SW480 (cell line): Measurements from ENCODE around the gene FLNB.

Experiments used
- DNase-seq: peaks from one replicate; pipeline ENCODE4 v3.0.0-alpha.2; 2016; ENCODE audit warnings: low spot score

FLNB gene

DNA sequence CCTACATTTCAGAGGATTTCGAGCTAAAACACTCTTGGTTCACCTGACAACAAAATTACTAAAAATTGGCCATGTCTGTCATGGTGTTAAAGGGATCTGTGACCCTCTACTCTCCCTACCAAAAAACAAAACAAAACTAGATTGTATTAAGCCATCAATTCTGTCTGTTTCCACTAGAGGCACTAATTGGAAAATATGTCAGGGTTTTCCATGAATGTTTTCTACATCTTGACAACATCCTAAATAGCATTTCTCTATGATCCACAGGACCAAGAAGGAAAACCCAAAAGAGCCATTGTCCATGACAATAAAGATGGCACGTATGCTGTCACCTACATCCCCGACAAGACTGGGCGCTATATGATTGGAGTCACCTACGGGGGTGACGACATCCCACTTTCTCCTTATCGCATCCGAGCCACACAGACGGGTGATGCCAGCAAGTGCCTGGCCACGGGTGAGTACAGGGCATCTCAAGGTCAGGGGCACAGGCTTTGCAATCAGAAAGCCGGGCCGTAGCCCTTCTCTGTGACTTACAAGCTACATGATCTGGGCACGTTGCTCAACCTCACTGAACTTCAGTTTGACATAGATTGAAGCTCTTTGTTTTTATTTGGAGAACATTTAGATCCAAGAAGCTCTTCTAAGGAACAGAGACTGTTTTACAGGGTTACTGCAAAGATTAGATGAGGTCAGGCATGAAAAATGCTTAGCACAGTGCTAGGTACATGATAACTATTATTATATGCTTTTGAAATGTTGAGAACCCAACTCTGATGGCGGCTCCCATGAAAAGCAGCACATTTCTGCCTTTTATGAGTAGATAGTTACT, 127.7 kb downstream of the FLNB start:
- DNase-seq, result no peak

DNA sequence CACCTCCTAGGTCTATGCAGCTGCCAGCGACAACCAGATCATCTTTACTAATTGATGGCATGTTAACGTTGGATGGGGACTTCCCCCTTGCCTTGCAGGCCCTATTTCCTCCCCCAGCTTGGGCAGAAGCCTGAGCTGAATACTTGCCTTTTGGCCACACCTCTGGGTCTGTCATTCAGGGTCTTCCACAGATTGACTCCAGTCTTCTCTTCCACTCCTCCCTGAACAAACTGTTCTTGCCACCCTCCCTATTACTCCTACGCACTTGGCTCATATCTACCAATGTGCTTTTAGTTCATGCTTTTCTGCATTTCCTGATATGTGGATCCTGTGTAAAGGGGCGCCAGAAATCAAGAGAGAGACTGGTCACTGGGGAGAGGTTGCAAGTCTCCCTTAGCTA, 129.1 kb downstream of the FLNB start:
- DNase-seq, result no peak

DNA sequence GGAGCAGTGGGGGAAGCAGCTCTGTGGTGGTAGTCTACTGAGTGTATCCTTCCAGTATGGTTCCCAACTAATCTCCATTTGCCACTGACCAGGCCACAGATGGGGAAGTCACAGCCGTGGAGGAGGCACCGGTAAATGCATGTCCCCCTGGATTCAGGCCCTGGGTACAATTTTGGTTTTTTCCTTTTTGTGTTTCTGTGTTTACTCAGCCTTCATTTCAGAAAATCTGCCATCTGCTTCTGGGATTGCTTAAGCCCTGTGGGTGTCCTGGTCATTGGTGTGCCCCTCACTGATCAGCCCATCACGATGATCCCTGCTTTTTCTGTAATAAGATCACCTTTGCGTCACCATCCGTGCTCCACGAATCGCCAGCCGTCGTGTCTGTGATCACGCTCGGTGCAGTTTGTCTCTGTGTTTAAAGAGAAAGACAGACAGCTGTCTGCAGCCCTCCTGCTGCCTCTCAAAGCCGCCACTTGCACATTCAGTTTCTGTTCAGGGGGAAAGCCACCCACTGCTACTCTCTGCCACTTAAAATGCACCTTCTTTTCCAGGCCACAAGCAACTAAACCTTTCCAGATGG, 133.6 kb downstream of the FLNB start:
- DNase-seq, result no peak

DNA sequence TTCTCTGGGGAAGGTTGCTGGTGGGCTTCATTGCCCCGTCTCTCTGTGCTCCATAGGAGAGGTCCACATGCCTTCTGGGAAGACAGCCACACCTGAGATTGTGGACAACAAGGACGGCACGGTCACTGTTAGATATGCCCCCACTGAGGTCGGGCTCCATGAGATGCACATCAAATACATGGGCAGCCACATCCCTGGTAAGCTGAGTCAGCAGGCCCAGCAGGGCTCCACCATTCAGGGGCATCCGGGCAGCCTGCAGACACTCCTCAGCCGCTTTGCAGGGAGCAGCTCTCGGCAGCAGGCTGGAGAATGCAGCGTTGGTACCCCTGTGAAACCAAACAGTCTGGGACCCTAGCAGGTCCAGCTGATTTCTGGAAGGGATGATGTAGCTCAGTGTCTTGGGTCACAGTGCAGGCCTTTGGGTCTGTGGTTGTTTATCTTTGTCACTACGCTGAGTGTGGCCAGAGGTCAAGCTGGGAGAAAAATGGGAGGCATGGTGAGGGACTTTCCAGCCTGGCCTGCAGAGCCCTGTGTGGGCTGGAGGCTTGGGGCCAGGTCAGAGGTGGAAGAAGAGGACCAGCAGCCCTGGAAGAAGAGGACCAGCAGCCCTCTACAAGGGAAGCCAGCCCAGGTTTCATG, 135.3 kb downstream of the FLNB start:
- no peak for DNase-seq

DNA sequence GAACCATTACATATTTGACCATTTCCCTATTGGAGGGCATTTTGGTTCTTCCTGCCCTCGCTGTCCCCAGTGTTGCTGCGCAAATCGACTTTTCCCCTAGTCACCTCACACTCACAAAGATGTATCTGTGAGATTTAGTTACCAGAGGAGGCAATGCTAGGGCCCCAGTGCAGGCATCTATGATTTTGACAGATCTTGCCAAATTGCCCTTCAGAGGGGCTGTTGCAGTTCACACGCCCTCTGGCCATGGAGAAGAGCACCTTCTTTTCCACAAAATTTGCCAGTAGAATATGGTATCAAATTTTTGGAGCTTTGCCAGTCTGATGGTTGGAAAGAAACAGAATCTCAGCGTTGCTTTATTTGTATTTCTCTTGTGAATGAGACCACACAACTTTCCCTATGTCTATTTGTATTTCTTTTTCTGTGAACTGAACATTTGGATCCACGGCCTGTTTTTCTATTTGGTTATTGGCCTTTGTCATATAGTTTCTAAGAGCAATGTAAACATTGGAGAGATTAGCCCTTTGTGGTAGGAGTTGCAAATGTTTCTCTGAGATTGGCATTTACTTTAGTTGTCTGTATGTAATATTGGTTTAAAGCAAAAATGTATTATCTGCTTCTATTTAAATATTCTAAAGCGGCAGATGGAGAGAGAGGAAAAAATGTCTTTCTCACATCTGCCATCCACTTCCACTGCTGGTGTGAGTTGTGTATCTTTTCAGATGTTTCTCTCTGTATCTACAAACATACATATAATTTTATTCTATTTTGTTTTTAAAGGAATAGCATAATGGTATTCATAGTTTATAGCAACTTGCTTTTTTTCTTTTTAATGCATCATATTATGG, 136.5 kb downstream of the FLNB start:
- DNase-seq, result no peak

DNA sequence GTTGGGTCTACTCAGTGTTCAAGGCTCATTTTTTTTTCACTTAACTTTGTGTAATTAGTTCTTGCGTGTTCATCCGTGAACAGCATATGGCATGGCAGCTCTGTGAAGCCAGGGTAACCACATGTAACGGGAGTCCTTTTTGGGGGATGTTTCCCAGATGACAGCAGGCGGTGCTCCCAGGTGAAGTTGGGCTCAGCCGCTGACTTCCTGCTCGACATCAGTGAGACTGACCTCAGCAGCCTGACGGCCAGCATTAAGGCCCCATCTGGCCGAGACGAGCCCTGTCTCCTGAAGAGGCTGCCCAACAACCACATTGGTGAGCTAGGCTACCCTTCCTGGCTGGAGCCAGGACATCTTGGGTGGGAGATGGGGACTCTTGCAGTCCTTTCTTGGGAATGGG, 139.8 kb downstream of the FLNB start:
- no peak for DNase-seq

DNA sequence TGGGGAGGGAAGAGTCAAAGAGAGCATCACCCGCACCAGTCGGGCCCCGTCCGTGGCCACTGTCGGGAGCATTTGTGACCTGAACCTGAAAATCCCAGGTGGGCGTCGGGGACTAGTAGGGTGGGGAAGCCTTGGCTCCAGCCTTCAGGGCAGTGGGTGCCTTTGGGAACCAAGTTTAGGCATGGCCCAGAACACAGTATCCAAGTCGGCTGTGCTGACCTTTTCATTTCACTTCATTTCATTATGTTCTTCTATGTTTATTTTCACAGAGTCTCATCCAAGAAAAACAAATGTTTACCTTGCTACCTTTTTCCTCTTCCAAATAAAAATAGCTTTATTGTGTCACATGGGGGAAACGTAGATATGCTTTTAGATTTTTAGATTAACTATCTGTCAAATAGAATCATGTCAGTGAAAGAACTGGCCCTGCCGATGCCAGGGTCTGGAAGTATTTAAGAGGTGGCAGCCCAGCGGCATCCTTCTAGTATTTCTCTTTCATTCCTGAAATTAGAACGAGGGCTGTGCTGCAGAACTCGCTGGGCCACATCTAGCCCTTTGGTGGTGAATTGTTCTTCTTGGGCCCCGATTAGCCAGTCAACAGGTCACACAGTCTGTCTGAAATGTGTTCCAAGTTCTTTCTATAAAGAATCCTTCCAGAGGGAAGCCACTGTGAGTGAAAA, 142.0 kb downstream of the FLNB start:
- no peak for DNase-seq

DNA sequence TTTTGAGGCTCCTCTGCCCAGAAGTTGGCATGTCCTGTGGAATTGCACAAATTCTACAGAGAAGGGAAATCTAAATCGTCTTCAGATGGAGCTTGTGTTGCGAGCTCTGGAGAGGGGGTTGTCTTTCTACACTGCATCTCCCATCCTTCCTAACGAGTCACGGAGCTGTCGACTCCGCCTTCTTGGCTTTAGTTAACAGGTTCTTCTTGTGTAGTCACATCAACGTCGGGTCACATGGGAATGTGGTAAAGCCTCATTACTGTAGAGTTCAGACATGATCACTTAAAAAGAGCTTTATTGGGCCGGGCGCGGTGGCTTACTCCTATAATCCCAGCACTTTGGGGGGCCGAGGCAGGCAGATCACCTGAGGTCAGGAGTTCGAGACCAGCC, 142.6 kb downstream of the FLNB start:
- DNase-seq, result no peak

DNA sequence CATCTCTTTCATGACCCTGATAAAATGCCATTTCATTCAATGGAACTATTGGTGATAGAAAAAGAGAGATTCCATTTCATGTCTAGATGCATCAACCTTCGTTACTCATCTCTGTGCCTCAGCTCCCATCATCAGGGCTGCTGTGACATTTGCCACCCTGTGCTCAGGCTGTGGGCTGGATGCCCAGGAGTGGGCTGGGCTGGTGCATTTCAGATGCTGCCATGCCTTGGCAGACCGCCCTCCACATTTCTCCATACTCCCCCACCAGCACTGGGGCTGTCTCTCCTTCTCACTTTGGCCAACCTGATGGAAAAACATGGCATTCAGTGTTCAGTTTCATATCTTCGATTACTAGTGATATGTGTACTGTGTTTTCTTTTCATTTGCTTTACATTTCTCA, 143.4 kb downstream of the FLNB start:
- DNase-seq, result no peak

DNA sequence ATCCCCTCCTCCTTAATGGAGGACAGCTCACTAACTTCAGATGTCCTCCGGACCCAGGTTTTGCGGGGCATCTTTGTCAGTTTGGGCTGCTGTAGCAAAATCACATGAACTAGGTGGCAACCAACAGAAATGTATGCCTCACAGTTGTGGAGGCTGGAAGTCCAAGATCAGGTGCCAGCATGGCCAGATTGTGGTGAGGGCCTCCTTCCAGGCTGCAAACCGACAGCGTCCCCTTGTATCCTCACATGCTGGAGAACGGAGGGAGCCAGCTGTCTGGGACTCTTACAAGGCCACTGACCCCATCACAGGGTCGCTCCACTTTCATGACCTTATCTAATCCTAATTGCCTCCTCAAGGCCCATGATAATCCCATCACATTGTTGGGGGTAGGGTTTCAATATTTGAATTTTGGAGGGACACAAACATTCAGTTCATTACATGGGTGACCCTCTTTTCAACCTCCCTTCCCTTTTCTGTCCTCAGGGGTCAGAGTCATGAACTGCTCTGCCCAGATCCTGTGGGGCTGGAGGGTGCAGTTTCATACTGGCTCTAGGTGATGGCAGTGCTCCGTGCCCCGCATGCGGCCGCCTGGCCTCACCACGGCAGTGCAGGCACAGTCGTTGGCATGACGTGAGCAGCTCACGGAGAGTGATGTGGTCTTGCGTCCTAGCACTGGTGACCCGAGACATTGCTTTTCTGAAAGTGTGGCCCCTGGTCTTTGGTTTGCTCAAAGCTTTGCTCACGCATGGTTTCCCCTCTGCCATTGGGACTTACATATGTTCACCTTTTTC, 144.2 kb downstream of the FLNB start:
- no peak for DNase-seq

DNA sequence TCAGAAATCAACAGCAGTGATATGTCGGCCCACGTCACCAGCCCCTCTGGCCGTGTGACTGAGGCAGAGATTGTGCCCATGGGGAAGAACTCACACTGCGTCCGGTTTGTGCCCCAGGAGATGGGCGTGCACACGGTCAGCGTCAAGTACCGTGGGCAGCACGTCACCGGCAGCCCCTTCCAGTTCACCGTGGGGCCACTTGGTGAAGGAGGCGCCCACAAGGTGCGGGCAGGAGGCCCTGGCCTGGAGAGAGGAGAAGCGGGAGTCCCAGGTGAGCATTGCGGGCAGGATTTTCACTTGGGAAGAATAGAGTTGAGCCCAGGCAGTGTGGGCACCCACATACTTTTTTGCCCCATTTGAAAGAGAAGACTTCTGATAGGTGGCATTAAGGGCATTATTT, 145.1 kb downstream of the FLNB start:
- DNase-seq, result no peak

DNA sequence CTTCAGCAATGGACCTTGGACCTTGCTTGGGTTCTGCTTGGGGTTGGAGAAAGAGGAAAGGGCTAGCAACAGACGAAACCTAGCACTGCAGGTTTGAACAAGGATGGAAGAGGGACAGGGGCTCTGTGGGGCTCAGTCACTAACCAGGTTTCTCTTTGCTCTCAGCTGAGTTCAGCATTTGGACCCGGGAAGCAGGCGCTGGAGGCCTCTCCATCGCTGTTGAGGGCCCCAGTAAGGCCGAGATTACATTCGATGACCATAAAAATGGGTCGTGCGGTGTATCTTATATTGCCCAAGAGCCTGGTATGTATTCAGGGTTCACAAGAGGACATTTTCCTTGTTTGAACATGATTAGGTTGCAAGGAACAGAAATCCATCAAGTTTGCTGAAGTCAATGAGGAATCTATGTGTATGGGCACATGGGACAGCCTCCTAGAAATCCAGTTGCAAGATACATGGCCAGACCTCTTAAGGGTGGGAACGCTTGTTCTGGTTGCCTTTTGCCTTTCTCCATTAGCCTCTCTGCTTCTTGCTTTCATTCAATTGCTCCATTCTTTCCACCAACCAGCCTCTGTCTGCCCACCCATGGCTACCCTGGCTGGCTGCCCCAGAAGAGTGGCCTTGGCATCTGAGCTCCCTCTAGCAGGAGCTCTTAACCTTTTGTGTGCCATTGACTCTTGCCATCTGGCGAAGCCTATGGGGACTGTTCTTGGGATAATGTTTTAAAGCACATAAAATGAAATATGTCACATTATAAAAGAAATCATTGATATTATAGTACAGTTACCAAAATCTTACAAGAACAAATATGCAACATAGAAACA, 146.6 kb downstream of the FLNB start:
- no peak for DNase-seq

DNA sequence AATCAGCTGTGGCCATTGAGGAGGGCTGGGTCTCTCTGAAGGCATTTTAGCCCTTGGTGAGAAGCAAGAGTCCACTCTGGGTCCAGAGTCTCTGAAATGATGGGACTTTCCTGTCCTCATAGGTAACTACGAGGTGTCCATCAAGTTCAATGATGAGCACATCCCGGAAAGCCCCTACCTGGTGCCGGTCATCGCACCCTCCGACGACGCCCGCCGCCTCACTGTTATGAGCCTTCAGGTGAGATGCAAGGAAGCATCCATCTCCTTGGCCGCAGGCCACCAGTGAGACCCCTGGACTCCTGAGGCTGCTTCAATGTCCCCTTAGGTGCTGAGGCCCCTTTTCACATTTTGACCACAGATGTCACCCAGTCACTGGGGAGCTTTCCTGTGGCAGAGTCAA, 147.6 kb downstream of the FLNB start:
- DNase-seq, result no peak

DNA sequence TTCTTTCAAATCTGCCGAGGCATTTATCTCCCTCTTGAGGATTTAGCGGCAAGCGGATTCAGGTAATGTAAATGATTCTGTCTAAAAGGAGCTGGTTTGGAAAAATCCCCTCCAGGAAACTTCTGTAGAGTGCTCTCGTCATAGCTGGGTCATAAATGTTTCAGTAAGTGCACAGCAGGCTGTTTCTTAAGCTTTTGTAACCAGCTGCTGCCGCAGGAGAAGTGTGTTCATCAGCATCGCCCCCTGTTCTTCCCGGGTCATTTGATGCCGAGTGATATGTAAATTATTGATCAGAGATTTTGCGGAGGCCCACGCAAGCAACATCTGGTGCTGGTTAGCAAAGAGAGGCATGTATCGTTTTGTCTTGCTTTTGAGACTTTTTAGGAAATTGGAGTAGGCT, 149.5 kb downstream of the FLNB start:
- DNase-seq, result no peak

DNA sequence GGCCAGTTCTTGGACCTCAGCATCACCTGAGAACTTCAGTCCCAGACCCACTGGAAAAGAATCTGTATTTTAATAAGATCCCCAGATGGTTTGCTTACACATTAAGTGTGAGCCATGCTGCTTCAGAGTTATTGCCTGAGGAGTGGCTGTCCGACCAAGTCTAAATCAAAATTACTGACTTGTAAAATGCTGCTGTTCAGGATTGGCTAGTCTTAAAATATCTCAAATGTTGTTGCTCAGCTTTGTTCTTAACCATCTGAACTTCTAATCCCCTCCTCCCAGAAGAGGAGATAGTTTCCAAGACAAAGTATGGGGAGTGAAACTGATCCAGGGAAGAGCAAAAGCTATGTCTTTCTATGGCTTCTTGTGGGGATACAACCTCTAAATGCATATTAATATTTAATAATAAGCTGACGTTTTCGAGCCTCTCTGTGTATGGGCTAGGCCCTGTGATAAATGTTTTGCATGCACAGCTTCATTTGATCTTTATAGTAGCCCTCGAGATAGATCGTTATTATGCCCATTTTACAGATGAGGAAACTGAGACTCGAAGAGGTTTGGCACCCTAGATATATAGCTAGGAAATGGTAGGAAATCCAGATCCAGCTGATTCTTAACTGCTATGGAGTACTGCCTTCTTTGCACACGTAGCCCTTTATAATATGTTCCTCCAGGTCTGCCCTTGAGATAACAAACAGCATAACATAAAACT, 150.4 kb downstream of the FLNB start:
- DNase-seq, result no peak

DNA sequence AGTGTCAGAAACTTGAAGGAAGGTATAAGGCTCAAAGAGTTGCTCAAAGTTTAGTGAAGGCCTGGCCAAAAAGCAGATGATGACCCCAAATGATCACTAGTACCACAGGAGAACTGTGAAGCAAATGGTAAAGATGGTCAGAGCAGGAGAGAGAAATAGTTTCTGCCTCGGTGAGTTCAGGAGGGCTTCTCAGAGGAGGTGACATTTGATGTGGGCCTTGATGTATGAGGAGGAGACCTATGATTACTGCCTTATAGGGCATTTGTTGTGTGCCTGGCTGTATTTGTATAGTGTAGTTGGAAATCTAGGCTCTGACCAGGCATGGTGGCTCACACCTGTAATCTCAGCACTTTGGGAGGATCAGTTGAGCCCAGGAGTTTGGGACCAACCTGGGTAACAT, 152.2 kb downstream of the FLNB start:
- no peak for DNase-seq

DNA sequence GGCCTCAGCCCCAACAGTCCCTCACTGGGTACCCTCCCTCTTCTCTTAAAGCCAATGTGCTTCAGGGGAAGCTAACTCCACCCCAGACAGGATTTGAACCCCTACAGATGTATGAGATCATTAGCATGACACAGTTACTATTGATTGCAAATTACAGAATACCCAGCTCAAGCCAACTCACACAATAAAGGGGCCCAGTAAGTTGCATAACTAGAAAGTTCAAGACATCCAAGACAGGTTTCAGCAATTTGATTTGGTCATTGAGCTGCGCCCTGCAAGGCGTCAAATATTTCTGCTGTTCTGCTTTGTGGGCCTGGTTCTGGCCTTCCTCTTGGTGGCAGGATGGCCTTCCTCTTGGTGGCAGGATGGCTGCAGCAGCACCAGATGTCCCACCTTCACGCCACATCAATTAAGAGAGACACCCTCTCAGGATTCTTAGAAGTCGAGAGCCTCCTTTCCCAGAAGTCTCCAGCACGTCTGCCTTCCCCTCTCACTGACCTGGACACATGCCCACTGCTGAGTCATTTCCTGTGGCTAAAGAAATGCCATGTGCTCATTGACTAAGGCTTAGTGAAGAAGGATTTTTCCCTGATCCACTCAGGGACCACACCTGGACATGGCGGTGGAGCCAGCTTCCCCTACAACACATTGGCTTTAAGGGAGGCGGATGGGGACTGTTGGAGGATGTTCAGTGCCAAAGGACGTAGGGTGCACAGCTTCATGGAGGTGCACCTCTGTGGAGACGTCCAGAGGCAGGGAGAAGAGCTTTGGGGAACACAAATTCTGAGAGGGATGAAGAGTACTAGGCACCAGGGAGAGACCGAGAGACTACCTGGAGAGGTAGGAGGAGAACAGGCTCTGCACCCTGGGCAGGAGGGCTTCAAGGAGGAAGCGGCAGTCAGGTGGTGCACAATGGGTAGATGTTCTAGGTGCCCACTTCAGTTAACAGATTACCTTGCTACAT, 153.5 kb downstream of the FLNB start:
- DNase-seq, result peak; percentile 81

DNA sequence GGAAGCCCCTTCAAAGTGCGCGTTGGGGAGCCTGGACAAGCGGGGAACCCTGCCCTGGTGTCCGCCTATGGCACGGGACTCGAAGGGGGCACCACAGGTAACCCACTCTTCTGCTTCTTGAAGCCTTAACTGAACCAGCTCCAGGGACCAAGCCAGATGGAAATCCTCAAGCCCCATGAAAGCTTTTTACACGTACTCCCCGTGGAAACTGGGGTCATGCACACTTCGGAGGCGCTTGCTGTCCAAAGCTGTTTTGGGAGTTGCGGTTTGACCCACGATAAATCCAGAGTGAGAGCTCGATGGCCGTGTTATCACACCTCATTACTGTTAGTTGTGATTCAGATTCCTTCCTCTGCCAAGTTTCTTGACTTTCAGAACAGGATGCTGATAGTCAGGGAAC, 155.0 kb downstream of the FLNB start:
- DNase-seq, result no peak
